Measurements from ENCODE around the gene RECQL5.

DNA sequence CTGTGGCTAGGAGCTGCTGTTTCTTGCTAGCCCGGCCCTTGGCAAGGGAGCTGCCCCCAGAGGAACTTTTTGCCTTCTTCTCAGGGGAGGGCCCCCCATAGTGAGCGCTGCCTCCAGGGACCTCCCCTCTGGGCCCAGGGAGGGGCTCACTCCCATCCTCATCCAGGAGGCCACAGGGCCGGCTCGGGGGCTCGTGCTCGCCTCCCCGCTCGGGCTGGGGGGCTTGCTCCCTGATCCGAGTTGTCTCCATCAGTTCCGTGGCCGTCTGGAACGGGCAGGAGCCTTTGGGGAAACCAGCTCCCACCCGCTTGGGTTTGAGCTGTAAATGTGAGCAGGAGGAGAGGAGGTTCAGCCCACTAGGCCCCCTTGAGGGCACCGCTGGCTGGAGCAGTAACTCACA is 37.8 kb downstream of the RECQL5 start:
- no peak for TF ChIP-seq POLR2A (IDR thresholded peaks at IDR 0.05; ENCODE audit: low read depth, low read length)
- TF ChIP-seq POLR2AphosphoS5 (IDR thresholded peaks at IDR 0.05; ENCODE audit: low read depth, low read length), result no peak
- TF ChIP-seq TAF1 (IDR thresholded peaks at IDR 0.05; ENCODE audit: borderline replicate concordance, low read depth, low read length), result no peak

All from GM12892 (cell line).